Hematopoietic multipotent progenitor cell treated with erythropoietin and hydrocortisone succinate and interleukin-3 and kit ligand, for 8 days (in vitro differentiated cells): ENCODE results near the gene PROSER2.
A peak's percentile ranks its signal among the peaks of the same experiment; 100 is the strongest.

ENCODE experiments used
- DNase-seq: peaks from one replicate; pipeline ENCODE4 v3.0.0-alpha.2; 2015

PROSER2 gene

GRCh38 chr10:11913079-11913641 lies 90.0 kb downstream of the PROSER2 start:
- peak; percentile 21 for DNase-seq

GRCh38 chr10:11918384-11918783 lies 95.2 kb downstream of the PROSER2 start:
- no peak for DNase-seq

- DNase-seq, result no peak
Measured at GRCh38 chr10:11919271-11919670, 96.1 kb downstream of the PROSER2 start.
